Gastrocnemius medialis (tissue), 4 donors: ENCODE results near the gene GRIFIN. TPM values are rescaled to one million over a fixed set of nuclear protein-coding genes. Genes with fewer than 3 reads are reported as not detected.

Source experiments
- ATAC-seq, 2 donors: fragments of 150-250 bp; one replicate each; pipeline ENCODE4 v1.9.1; 2016
- DNase-seq, 2 donors: peaks; one replicate each; pipeline ENCODE4 v3.0.0-alpha.2; 2019
- H3K27ac ChIP-seq, 4 donors: fragments of 200-600 bp; sonication (generic); 1 replicate in 1 of 4; 2 replicates in 3 of 4; pipeline ENCODE4 v1.5.1; 2016 to 2018; ENCODE audit warnings: mild to moderate bottlenecking in 2 of 4, moderate library complexity in 1 of 4
- H3K27me3 ChIP-seq, 3 donors: fragments of 200-600 bp; sonication (generic) in 2 of 3; 1 replicate in 1 of 3; 2 replicates in 2 of 3; pipeline versions ENCODE4 v1.5.1 to v1.6.0; 2016 to 2019; ENCODE audit warnings: mild to moderate bottlenecking in 1 of 3, moderate library complexity in 1 of 3
- H3K36me3 ChIP-seq, 2 donors: fragments of 200-600 bp; sonication (generic) in 1 of 2; one replicate each; pipeline ENCODE4 v1.5.1; 2017 to 2018
- H3K4me1 ChIP-seq, 2 donors: fragments of 200-600 bp; sonication (generic) in 1 of 2; one replicate each; pipeline ENCODE4 v1.5.1; 2016 to 2017; ENCODE audit warnings: mild to moderate bottlenecking in 2 of 2
- H3K4me3 ChIP-seq, 4 donors: fragments of 200-600 bp; sonication (generic) in 3 of 4; 1 replicate in 1 of 4; 2 replicates in 3 of 4; pipeline ENCODE4 v1.5.1; 2016 to 2019; ENCODE audit warnings: mild to moderate bottlenecking in 2 of 4
- H3K9me3 ChIP-seq, 3 donors: fragments of 200-600 bp; sonication (generic) in 2 of 3; 1 replicate in 1 of 3; 2 replicates in 2 of 3; pipeline ENCODE4 v1.5.1; 2016 to 2019
- POLR2A ChIP-seq, 2 donors: fragments of 450-650 bp; IDR thresholded peaks; one replicate each; pipeline ENCODE4 v1.6.1; 2017; ENCODE audit warnings: antibody characterized with exemption in 2 of 2, mild to moderate bottlenecking in 2 of 2, moderate library complexity in 2 of 2
- in situ Hi-C, 4 donors: fragments of 200-750 bp; cut with MboI; loops; one replicate each; pipeline versions ENCODE4 v1.15.0 to v1.8.0; 2017; ENCODE audit warnings: low sequenced_read_pairs in 4 of 4
- intact Hi-C: fragments of 100-400 bp; cut with DNase I; formaldehyde crosslinking; loops from one replicate; pipeline ENCODE4 v1.15.1; 2023; ENCODE audit warnings: low total_unique reads
- total RNA-seq, 4 donors: library from RNA; depleted of rRNA; stranded (reverse); fragments of >200 nt; gene quantifications; one replicate each; pipeline versions ENCODE4 v1.1.0 to v1.2.3, GENCODE V29; 2016
- TF ChIP-seq, protein P1 (sequence below), 5 experiments: fragments of 450-650 bp in 3 of 5; fragments of 200-600 bp in 2 of 5; sonication (generic) in 2 of 5; IDR thresholded peaks in 4 of 5; conservative IDR thresholded peaks in 1 of 5; 1 replicate in 4 of 5; 2 replicates in 1 of 5; pipeline ENCODE4 v1.5.1; 2016 to 2019; ENCODE audit warnings: antibody characterized with exemption in 5 of 5, mild to moderate bottlenecking in 3 of 5, moderate library complexity in 3 of 5

The GRIFIN gene
- total RNA-seq, 4 donors from 2014 or later = not detected

DNA sequence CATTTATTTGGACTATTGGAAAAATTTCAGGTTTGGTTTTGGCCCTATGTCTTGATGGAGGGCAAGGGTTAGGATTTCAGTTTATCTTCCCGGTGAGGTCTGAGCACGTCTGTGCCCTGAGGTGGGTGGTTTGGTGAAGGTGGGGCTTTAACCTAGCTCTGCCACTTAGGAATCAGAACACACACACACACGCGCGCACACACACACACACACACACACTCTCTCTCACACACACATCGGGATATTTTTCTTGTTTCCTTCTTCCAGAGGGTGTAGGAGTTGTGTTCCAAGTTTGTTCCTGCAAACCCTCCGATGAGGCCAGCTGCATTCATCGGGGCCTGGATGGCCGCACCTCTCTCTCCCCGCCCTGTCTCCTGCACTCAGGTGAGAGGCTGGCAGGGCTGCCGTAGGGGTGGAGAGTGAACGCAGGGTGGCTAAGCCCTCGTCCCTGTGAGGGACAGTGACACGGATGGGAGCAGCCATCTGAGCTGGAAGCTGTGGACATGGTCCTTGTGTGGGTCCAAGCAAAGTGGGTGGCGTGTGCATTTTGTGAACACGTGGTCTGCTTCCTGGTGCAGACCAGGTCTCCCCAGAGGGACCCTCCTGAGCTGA, 38.6 kb downstream of the GRIFIN start:
- intact Hi-C loops (no loop called here), in situ Hi-C loops (no loop called here)
- no peak for TF ChIP-seq POLR2A (IDR thresholded peaks at IDR 0.05)
- TF ChIP-seq, protein P1, sequence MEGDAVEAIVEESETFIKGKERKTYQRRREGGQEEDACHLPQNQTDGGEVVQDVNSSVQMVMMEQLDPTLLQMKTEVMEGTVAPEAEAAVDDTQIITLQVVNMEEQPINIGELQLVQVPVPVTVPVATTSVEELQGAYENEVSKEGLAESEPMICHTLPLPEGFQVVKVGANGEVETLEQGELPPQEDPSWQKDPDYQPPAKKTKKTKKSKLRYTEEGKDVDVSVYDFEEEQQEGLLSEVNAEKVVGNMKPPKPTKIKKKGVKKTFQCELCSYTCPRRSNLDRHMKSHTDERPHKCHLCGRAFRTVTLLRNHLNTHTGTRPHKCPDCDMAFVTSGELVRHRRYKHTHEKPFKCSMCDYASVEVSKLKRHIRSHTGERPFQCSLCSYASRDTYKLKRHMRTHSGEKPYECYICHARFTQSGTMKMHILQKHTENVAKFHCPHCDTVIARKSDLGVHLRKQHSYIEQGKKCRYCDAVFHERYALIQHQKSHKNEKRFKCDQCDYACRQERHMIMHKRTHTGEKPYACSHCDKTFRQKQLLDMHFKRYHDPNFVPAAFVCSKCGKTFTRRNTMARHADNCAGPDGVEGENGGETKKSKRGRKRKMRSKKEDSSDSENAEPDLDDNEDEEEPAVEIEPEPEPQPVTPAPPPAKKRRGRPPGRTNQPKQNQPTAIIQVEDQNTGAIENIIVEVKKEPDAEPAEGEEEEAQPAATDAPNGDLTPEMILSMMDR (IDR thresholded peaks at IDR 0.05 in 4 of 5, conservative IDR thresholded peaks at IDR 0.05 in 1 of 5) = no peak
- Histone ChIP-seq H3K36me3 (peaks cover 0 to 14% of the 10 kb centered on the region in 2 donors), H3K4me3 (no peak overlapping the region), H3K27ac (no peak overlapping the region), H3K4me1 (peaks cover 0 to 7% of the 10 kb centered on the region in 2 donors), H3K27me3 (no peaks in the 10 kb centered on the region), H3K9me3 (no peaks in the 10 kb centered on the region)
- no peak for ATAC-seq
- DNase-seq = no peak

DNA sequence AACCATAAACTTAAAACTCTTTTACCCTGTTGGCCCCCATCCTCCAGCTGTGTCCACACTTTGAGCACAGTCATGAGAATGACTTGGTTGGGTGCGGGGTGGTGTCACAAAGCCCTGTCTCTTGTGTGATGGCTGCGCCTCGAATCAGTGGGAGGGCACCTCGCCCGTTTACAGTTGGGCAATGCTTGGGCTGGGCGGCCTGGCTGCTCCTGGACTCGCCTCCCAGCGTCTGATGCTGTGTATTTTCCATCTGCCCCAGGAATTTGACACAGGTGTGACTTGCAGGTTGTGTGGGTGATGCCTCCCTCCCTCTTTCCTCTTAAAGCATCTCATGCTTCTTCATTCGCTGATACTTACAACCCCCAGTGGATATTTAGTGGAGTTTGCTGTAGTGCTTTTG, 39.1 kb downstream of the GRIFIN start:
- in situ Hi-C loops = no loop called here
- H3K36me3 ChIP-seq = peaks cover 0 to 15% of the 10 kb centered on the region in 2 donors
- no peak for ATAC-seq
- H3K4me3 ChIP-seq = no peak overlapping the region
- H3K4me1 ChIP-seq = peaks cover 0 to 7% of the 10 kb centered on the region in 2 donors
- no peak overlapping the region for H3K27ac ChIP-seq
- TF ChIP-seq, protein P1 (IDR thresholded peaks at IDR 0.05 in 4 of 5, conservative IDR thresholded peaks at IDR 0.05 in 1 of 5) = no peak
- TF ChIP-seq POLR2A (IDR thresholded peaks at IDR 0.05) = no peak
- no peak for DNase-seq
- no peaks in the 10 kb centered on the region for H3K9me3 ChIP-seq
- H3K27me3 ChIP-seq = no peaks in the 10 kb centered on the region
- intact Hi-C loops = no loop called here

DNA sequence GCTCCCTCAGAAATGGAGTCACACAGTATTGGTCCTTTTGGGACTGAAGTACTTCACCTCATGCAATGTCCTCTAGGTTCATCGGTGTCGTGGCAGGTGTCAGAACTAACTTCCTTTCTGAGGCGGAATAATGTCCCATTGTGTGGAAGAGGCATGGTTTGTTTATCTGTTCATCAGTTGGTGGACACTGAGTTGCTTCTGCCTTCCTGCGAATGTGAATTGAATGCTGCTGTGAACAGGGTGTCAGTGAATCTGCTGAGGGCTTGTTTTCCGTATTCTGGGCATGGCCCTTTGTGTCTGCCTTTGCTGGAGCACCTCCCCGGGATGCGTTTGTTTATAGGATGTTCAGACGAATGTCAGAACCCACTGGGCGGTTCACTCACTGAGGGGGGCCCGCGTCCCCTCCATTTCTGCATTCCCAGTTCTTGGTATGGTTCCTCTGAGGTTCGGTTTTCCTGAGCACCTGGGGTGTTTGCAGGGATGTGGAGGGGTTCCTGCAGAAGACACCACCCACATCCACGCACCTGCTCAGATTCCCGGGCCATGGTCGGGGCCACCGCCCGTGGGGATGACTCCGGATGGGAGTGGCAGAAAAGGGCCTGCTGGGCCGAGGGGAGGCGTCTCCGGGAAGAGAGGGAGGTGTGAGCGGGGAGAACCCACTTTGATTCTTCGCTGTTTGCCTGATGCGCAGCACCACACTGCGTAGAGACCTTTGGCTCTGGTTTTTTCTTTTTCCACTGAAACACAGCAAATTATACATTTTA, 39.7 kb downstream of the GRIFIN start:
- no peak for TF ChIP-seq POLR2A (IDR thresholded peaks at IDR 0.05)
- TF ChIP-seq, protein P1 (IDR thresholded peaks at IDR 0.05 in 4 of 5, conservative IDR thresholded peaks at IDR 0.05 in 1 of 5) = no peak

DNA sequence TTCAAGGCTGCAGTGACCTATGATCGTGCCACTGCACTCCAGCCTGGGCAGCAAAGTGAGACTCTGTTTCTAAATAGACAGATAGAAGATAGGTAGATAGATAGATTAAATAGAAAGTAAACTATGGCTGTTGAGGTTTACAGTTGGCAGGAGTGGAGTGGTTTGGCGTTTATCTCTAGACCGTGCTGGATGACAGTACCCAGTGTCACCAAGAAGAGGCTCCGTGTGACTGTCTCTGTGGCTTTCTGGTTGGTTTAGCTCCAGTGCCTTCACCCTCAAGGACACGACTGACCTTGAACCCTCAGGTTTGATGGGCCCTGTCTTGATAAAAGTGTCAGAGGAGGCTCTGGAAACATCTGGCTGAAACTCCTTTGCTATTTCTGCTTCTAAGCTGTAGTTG, 41.1 kb downstream of the GRIFIN start:
- no peak for DNase-seq
- intact Hi-C loops (no loop called here), in situ Hi-C loops (no loop called here)
- H3K27ac ChIP-seq = no peak overlapping the region
- no peaks in the 10 kb centered on the region for H3K9me3 ChIP-seq
- no peak overlapping the region for H3K4me3 ChIP-seq
- no peak for ATAC-seq
- H3K27me3 ChIP-seq = no peaks in the 10 kb centered on the region
- H3K4me1 ChIP-seq = peaks cover 0 to 7% of the 10 kb centered on the region in 2 donors
- TF ChIP-seq, protein P1 (IDR thresholded peaks at IDR 0.05 in 4 of 5, conservative IDR thresholded peaks at IDR 0.05 in 1 of 5) = no peak
- no peak for TF ChIP-seq POLR2A (IDR thresholded peaks at IDR 0.05)
- H3K36me3 ChIP-seq = peaks cover 0 to 15% of the 10 kb centered on the region in 2 donors

More for the DNA sequence above, 39.7 kb downstream of the GRIFIN start:
- DNase-seq (no peak), ATAC-seq (no peak)
- in situ Hi-C loops = no loop called here
- no peak overlapping the region for H3K27ac ChIP-seq
- H3K36me3 ChIP-seq = peaks cover 0 to 15% of the 10 kb centered on the region in 2 donors
- intact Hi-C loops = no loop called here
- H3K9me3 ChIP-seq = no peaks in the 10 kb centered on the region
- peaks cover 0 to 7% of the 10 kb centered on the region in 2 donors for H3K4me1 ChIP-seq
- no peaks in the 10 kb centered on the region for H3K27me3 ChIP-seq
- no peak overlapping the region for H3K4me3 ChIP-seq
